GM13976 (cell line): ENCODE results near the gene KRT6A.

ENCODE experiments used
- DNase-seq: peaks from one replicate; pipeline ENCODE4 v3.0.0; 2012; ENCODE audit warnings: low spot score
- CTCF ChIP-seq: IDR thresholded peaks from 2 replicates; pipeline ENCODE4 v1.5.1; 2012; ENCODE audit warnings: borderline replicate concordance, mild to moderate bottlenecking; ENCODE audit not compliant: insufficient read depth; ENCODE audit errors: extremely low read depth, missing control alignments, control extremely low read depth
- in situ Hi-C: fragments of 300-500 bp; cut with MboI; formaldehyde crosslinking; loops from one replicate; pipeline ENCODE4 v1.12.0; 2022; ENCODE audit warnings: low sequenced_read_pairs, mixed read lengths, inconsistent platforms; ENCODE audit not compliant: unreplicated experiment

KRT6A gene

GRCh38 chr12:52441320-52441911, 51.6 kb downstream of the KRT6A start:
- in situ Hi-C loops = no loop called here
- DNase-seq = no peak
- TF ChIP-seq CTCF = no peak

DNA sequence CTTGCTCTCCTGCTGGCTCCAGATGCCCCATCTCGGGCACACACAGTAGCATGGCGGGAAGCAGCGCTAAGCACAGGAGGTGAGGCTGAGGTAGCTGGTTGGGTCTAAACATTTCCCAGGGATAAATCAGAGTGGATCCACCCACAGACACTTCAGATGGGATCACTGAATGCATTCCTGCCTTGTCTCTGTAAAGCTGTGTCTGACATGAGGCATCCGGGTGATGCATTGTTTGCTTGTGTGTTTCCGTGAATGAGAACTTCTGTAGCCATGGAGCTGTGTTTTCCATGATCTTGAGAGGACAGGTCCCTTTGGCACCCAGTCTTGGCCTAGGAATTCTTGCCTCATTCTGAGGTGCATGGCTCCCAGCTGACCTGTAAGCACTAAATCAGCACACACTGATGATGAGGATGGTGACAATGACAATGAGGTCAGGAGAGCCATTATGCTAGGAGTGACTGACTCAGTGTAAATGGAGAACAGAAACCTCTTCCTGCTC, 52.2 kb downstream of the KRT6A start:
- in situ Hi-C loops = no loop called here
- DNase-seq = no peak
- TF ChIP-seq CTCF = no peak

GRCh38 chr12:52439845-52440244, 53.2 kb downstream of the KRT6A start:
- in situ Hi-C loops = no loop called here
- TF ChIP-seq CTCF = no peak
- DNase-seq = no peak

- in situ Hi-C loops = no loop called here
- DNase-seq = no peak
- TF ChIP-seq CTCF = no peak
These were observed 53.6 kb downstream of the KRT6A start for GRCh38 chr12:52439420-52439819.

DNA sequence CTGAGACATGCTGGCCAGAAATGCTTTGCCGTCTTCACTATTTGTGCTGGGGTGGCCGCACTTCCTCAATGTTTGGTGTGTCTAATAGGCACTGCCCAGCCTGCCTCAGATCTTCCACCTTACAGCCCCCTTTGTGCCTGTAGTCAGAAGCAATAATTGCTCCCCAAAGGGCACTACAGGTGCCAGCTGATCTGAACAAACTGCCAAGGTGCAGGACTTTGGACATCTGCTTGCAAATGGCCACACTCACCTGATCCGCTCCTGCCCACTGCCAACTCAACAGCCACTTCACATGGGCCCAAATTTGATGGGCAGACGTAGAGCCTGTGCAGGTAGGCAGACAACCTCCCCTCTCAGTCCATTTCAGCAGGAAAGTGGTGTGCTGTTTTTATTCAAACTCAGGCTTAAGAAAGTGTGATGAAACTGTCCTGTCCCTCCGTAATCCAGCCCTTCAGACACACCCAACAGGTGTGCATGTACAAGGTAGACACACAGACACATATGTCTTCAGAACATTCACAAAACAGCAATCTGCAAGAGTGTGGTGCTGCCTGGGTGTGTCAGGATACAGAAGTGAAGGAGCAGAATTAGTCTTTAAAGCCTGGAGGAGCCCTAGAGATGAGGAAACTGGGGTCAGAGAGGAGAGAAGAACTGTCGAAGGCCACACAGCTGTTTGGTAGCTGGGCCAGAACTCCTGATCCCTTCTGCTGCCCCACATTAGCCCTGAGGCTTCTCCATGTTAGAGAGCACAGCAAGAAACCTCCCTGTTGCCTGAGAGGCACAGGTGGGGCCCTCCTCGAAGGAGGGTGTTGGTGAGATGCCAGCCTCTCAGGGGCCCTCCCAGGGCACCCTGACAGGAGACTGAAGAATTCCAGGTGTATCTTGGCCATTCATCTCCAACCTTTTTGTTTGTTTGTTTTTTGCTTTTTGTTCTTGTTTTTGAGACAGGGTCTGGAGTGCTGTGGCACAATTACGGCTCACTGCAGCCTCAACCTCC, 54.5 kb downstream of the KRT6A start:
- TF ChIP-seq CTCF = no peak
- no peak for DNase-seq
- in situ Hi-C loops = no loop called here

DNA sequence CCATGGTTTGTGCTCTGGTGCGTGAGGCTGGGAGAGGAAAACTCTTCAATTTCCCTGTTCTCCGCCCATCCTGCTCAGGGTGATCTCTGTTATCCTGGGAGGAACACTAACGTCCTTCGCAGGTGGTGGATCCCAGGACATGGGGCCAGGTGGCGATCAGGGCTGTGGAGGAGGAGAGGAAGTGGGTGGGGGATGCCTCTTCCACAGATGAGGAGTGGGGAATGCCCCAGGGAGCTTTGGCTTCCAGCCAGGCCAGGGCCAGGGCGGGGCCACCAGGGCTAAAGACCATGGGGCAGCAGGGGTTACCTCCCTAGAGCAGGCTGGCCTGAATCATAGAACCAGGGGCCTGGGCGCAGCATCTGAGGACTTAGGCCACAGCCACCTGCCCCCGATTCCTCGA, 55.5 kb downstream of the KRT6A start:
- in situ Hi-C loops = no loop called here
- no peak for DNase-seq
- TF ChIP-seq CTCF = no peak
